Colonic mucosa (tissue), 4 donors: Measurements from ENCODE around the gene DCDC2. TPM values are rescaled to one million over a fixed set of nuclear protein-coding genes. Genes with fewer than 3 reads are reported as not detected.

Experiments used
- DNase-seq: peaks from one replicate; pipeline ENCODE4 v3.0.0-alpha.2; 2020
- H3K27ac ChIP-seq: fragments of 200-600 bp; one replicate; pipeline ENCODE4 v1.8.0; 2021
- H3K27me3 ChIP-seq: fragments of 200-600 bp; one replicate; pipeline ENCODE4 v1.8.0; 2021
- H3K36me3 ChIP-seq: fragments of 200-600 bp; one replicate; pipeline ENCODE4 v1.8.0; 2021
- H3K4me1 ChIP-seq: fragments of 200-600 bp; one replicate; pipeline ENCODE4 v1.8.0; 2021; ENCODE audit warnings: mild to moderate bottlenecking
- H3K4me3 ChIP-seq: fragments of 200-600 bp; one replicate; pipeline ENCODE4 v1.8.0; 2021
- H3K9ac ChIP-seq, 2 donors: one replicate each; pipeline ENCODE4 v1.7.0; 2013; ENCODE audit warnings: control low read depth in 2 of 2, low read depth in 2 of 2, low read length in 2 of 2
- H3K9me3 ChIP-seq: fragments of 200-600 bp; one replicate; pipeline ENCODE4 v1.8.0; 2021
- CTCF ChIP-seq: fragments of 200-600 bp; IDR thresholded peaks from one replicate; pipeline ENCODE4 v1.8.0; 2022; ENCODE audit warnings: antibody characterized with exemption, mild to moderate bottlenecking
- intact Hi-C: fragments of 100-400 bp; cut with DNase I; formaldehyde crosslinking; loops from one replicate; pipeline ENCODE4 v1.14.1; 2022
- total RNA-seq, 2 donors: library from RNA; stranded (reverse); fragmentation: NEBNext Ultra II Directional in 1 of 2; extraction: Animal tissue kit (Norgen Biotek cat#: 25700) in 1 of 2; gene quantifications; one replicate each; pipeline ENCODE4 v1.2.1, GENCODE V29; 2021
- donor health status: healthy.
- donor health status: DM: no; HTN: no; CAD: no.
- donor health status: DM: no; HTN: no; CAD: no.

Gene DCDC2
- total RNA-seq, 2 donors from 2014 or later = 3.3 to 9.4 TPM

- no peak for TF ChIP-seq CTCF
- no peak overlapping the region for H3K27ac ChIP-seq
- no peak overlapping the region for H3K9ac ChIP-seq
- H3K36me3 ChIP-seq = no peaks in the 10 kb centered on the region
- H3K4me3 ChIP-seq = no peak overlapping the region
- DNase-seq = no peak
- intact Hi-C loops = no loop called here
- no peaks in the 10 kb centered on the region for H3K27me3 ChIP-seq
- H3K4me1 ChIP-seq = no peaks in the 10 kb centered on the region
- H3K9me3 ChIP-seq = no peaks in the 10 kb centered on the region
These were observed 218.2 kb downstream of the DCDC2 start for GRCh38 chr6:24139639-24140038.

GRCh38 chr6:24139080-24139479, 218.8 kb downstream of the DCDC2 start:
- TF ChIP-seq CTCF = no peak
- intact Hi-C loops = no loop called here
- no peaks in the 10 kb centered on the region for H3K36me3 ChIP-seq
- no peaks in the 10 kb centered on the region for H3K9me3 ChIP-seq
- H3K4me1 ChIP-seq = no peaks in the 10 kb centered on the region
- no peak overlapping the region for H3K9ac ChIP-seq
- H3K27ac ChIP-seq = no peak overlapping the region
- no peak for DNase-seq
- H3K4me3 ChIP-seq = no peak overlapping the region
- no peaks in the 10 kb centered on the region for H3K27me3 ChIP-seq

- H3K36me3 ChIP-seq = no peaks in the 10 kb centered on the region
- TF ChIP-seq CTCF = no peak
- H3K9ac ChIP-seq = no peak overlapping the region
- no peaks in the 10 kb centered on the region for H3K27me3 ChIP-seq
- H3K4me1 ChIP-seq = no peaks in the 10 kb centered on the region
- intact Hi-C loops = no loop called here
- no peak for DNase-seq
- H3K27ac ChIP-seq = no peak overlapping the region
- no peak overlapping the region for H3K4me3 ChIP-seq
- H3K9me3 ChIP-seq = no peaks in the 10 kb centered on the region
These were observed 226.1 kb downstream of the DCDC2 start for GRCh38 chr6:24131751-24132150.

- Histone ChIP-seq H3K36me3 (no peaks in the 10 kb centered on the region), H3K27ac (no peak overlapping the region), H3K27me3 (no peaks in the 10 kb centered on the region), H3K4me3 (no peak overlapping the region), H3K4me1 (no peaks in the 10 kb centered on the region), H3K9ac (no peak overlapping the region), H3K9me3 (no peaks in the 10 kb centered on the region)
- intact Hi-C loops = no loop called here
- no peak for TF ChIP-seq CTCF
- DNase-seq = no peak
These were observed 230.5 kb downstream of the DCDC2 start for GRCh38 chr6:24127316-24127715.

- intact Hi-C loops = no loop called here
- Histone ChIP-seq H3K27me3 (no peaks in the 10 kb centered on the region), H3K9ac (no peak overlapping the region), H3K9me3 (no peaks in the 10 kb centered on the region), H3K4me1 (no peaks in the 10 kb centered on the region), H3K4me3 (no peak overlapping the region), H3K36me3 (no peaks in the 10 kb centered on the region), H3K27ac (no peak overlapping the region)
- TF ChIP-seq CTCF = no peak
- DNase-seq = peak; percentile 47
These were observed 231.2 kb downstream of the DCDC2 start for GRCh38 chr6:24126586-24127192.
